ENCODE measurements around the gene NTM.

- no peak for TF ChIP-seq CTCF (IDR thresholded peaks at IDR 0.05; ENCODE audit: low read depth, low read length, poor library complexity, severe bottlenecking)
- TF ChIP-seq EZH2phosphoT487 (IDR thresholded peaks at IDR 0.05; ENCODE audit: borderline replicate concordance, low read length) = no peak
Observed at GRCh38 chr11:132093536-132094259, 723.3 kb downstream of the NTM start.
